ENCODE data around the gene RGS19.

Gene RGS19

DNA sequence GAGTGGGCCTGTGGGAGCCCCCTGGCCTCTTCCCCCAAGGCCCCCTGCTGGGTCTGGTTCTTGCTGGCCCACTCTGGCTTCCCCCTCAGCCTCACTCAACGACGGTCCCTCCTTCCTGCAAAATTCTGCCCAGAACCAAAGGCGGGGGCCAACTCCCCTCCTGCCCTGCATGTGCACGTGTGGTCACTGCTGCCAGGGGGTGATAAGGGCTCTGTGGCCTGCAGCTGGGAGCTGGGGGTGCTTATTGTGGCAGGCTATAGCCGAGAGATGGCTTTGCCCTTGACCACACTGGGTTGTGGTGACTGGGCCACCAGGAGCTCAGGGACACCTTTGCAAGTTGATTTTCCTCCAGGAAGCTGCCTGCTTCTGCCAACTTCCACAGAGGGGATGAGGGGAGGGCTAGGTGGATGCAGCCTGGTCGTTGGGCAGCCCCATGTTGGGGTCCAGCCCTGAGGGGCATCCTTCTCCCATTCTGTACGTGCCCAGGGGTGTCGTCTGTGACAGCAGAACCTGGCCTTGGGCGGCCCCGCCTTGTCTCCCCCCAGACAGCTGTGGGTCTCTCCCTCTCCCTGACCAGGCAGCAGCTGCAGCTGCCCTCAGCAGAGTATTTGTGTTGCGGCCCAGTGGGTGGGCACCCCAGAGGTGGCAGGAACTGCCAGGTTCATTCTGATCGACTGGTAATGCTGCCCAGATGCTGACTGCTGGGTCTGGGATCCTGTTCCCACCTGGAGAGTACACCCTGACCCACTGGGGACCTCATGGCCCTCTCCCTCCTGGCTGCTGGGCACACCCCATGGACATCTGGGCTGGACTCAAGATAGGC, 10.7 kb downstream of the RGS19 start:
- no peaks in the 10 kb centered on the region for H3K27me3 ChIP-seq (ENCODE audit: control insufficient read depth, insufficient read depth, low read length)
- peaks cover 8% of the 10 kb centered on the region for H3K4me1 ChIP-seq (ENCODE audit: control insufficient read depth, insufficient read depth, low read length)
- no peak overlapping the region for H3K4me3 ChIP-seq (ENCODE audit: low read length)
- H3K27ac ChIP-seq (ENCODE audit: low read depth, low read length): no peak overlapping the region
- H3K9ac ChIP-seq (ENCODE audit: low read length): no peak overlapping the region
- peaks cover 6% of the 10 kb centered on the region for H3K36me3 ChIP-seq (ENCODE audit: control insufficient read depth, insufficient read depth, low read length)

GRCh38 chr20:64067733-64068307, 11.5 kb downstream of the RGS19 start:
- no peaks in the 10 kb centered on the region for H3K27me3 ChIP-seq (ENCODE audit: control insufficient read depth, insufficient read depth, low read length)
- H3K9ac ChIP-seq (ENCODE audit: low read length): no peak overlapping the region
- peaks cover 8% of the 10 kb centered on the region for H3K4me1 ChIP-seq (ENCODE audit: control insufficient read depth, insufficient read depth, low read length)
- no peak overlapping the region for H3K27ac ChIP-seq (ENCODE audit: low read depth, low read length)
- no peak overlapping the region for H3K4me3 ChIP-seq (ENCODE audit: low read length)
- H3K36me3 ChIP-seq (ENCODE audit: control insufficient read depth, insufficient read depth, low read length): peaks cover 6% of the 10 kb centered on the region

DNA sequence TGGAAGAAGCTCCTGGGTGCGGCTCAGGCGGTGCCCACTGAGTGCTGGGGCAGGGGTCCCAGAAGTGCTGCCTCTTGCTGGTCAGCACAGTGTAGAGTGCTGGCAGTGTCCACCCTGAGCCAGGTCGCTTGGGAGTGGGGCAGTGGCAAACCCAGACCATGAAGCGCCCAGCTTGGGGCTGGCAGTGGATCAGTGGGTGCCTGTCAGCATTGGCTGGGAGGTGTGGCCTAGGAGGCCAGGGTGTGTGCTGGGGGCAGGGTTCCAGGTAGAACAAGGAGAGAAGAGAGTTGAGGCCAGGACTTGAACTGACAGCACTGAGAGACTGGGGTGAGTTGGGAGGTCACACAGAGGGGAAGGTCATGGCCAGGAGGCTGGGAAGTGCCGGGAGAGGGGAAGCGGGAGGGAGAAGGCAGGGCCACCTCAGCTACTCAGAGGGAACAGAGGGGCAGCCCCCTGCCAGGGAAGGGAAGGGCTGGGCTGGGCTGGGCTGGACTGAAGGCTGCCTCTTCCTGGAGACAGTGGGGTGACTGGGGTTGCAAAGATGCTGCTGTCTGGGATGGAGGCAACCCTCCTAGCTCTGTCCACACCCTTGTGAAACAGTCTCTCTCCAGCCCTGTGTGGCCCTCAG, 12.2 kb downstream of the RGS19 start:
- Histone ChIP-seq H3K27me3 (ENCODE audit: control insufficient read depth, insufficient read depth, low read length) (no peaks in the 10 kb centered on the region), H3K27ac (ENCODE audit: low read depth, low read length) (no peak overlapping the region), H3K36me3 (ENCODE audit: control insufficient read depth, insufficient read depth, low read length) (peaks cover under 1% of the 10 kb centered on the region), H3K9ac (ENCODE audit: low read length) (no peak overlapping the region), H3K4me3 (ENCODE audit: low read length) (no peak overlapping the region), H3K4me1 (ENCODE audit: control insufficient read depth, insufficient read depth, low read length) (peaks cover 12% of the 10 kb centered on the region)

DNA sequence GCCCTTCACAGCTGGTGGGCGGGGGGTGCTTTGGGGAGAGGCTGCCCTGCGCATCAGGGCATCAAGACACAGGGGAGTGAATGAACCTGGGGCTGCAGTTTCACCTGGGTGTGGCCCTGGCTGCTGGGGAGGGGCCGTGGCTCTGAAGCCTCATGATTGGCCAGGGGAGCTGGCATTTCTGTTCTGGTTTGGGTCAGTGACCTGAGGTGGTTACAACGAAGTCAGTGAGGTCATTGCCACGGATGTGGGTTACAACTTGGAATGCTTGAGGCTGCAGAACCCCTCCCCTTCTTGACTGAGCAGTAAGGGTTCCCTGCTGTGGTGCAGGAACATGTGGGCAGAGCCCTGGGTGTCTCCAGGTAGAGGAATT, 13.4 kb downstream of the RGS19 start:
- H3K27me3 ChIP-seq (ENCODE audit: control insufficient read depth, insufficient read depth, low read length): no peaks in the 10 kb centered on the region
- no peak overlapping the region for H3K9ac ChIP-seq (ENCODE audit: low read length)
- H3K4me3 ChIP-seq (ENCODE audit: low read length): no peak overlapping the region
- H3K4me1 ChIP-seq (ENCODE audit: control insufficient read depth, insufficient read depth, low read length): peaks cover 12% of the 10 kb centered on the region
- H3K27ac ChIP-seq (ENCODE audit: low read depth, low read length): no peak overlapping the region
- no peaks in the 10 kb centered on the region for H3K36me3 ChIP-seq (ENCODE audit: control insufficient read depth, insufficient read depth, low read length)

DNA sequence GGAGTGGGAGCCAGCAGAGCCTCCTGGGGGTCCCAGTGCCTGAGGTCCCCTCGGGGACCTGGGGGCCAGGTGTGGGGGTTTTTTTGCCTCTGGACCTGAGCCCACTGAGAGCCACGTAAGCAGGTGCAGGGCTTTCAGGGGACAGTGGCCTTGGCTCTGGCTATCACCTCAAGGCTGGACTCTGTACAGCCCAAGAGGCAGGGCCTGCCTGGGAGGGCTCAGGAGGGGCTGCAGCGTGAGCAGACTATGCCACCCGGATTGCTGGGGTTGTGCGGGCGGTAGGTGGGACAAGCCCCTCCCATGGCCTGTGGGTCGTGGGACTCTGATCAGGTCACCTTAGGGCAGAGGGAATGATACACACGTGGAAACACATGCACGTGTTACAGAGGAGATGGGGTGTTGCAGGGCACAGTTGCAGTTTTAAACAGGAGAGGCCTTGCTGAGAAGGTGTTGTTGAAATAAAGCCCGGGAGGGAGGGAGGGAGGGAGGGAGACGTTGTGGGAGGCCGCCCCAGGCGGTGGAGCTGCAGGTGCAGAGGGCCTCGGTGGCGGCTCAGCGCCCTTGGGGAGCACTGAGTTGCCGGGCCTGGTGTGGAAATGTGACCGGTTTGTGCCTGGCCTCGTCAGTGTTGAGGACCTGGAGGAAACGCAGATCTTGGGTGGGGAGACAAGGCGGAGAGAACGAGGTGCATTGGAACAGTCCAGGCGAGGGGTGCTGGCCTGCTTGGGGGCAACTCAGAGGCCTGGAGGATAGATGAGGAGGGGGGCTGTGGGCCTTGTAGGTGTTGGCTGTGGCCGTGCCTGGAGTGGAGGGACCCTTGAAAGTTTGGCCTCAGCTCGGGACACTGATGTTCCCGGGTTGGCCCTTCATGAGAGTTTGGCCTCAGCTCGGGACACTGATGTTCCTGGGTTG, 14.0 kb downstream of the RGS19 start:
- Histone ChIP-seq H3K4me1 (ENCODE audit: control insufficient read depth, insufficient read depth, low read length) (peaks cover 12% of the 10 kb centered on the region), H3K4me3 (ENCODE audit: low read length) (no peak overlapping the region), H3K27me3 (ENCODE audit: control insufficient read depth, insufficient read depth, low read length) (no peaks in the 10 kb centered on the region), H3K27ac (ENCODE audit: low read depth, low read length) (no peak overlapping the region), H3K36me3 (ENCODE audit: control insufficient read depth, insufficient read depth, low read length) (no peaks in the 10 kb centered on the region), H3K9ac (ENCODE audit: low read length) (no peak overlapping the region)

GRCh38 chr20:64064145-64064698, 15.1 kb downstream of the RGS19 start:
- Histone ChIP-seq H3K4me1 (ENCODE audit: control insufficient read depth, insufficient read depth, low read length) (peaks cover 12% of the 10 kb centered on the region), H3K27ac (ENCODE audit: low read depth, low read length) (no peak overlapping the region)

GRCh38 chr20:64063389-64064144, 15.8 kb downstream of the RGS19 start:
- peak overlapping the region; percentile 53 for H3K9ac ChIP-seq (ENCODE audit: low read length)
- peaks cover 12% of the 10 kb centered on the region for H3K4me1 ChIP-seq (ENCODE audit: control insufficient read depth, insufficient read depth, low read length)
- H3K4me3 ChIP-seq (ENCODE audit: low read length): peak overlapping the region; percentile 76
- H3K36me3 ChIP-seq (ENCODE audit: control insufficient read depth, insufficient read depth, low read length): no peaks in the 10 kb centered on the region
- H3K27ac ChIP-seq (ENCODE audit: low read depth, low read length): peak overlapping the region; percentile 49
- H3K27me3 ChIP-seq (ENCODE audit: control insufficient read depth, insufficient read depth, low read length): no peaks in the 10 kb centered on the region

More at GRCh38 chr20:64064145-64064698, 15.1 kb downstream of the RGS19 start:
- H3K4me3 ChIP-seq (ENCODE audit: low read length): peak overlapping the region; percentile 76
- no peak overlapping the region for H3K9ac ChIP-seq (ENCODE audit: low read length)
- H3K27me3 ChIP-seq (ENCODE audit: control insufficient read depth, insufficient read depth, low read length): no peaks in the 10 kb centered on the region
- no peaks in the 10 kb centered on the region for H3K36me3 ChIP-seq (ENCODE audit: control insufficient read depth, insufficient read depth, low read length)

DNA sequence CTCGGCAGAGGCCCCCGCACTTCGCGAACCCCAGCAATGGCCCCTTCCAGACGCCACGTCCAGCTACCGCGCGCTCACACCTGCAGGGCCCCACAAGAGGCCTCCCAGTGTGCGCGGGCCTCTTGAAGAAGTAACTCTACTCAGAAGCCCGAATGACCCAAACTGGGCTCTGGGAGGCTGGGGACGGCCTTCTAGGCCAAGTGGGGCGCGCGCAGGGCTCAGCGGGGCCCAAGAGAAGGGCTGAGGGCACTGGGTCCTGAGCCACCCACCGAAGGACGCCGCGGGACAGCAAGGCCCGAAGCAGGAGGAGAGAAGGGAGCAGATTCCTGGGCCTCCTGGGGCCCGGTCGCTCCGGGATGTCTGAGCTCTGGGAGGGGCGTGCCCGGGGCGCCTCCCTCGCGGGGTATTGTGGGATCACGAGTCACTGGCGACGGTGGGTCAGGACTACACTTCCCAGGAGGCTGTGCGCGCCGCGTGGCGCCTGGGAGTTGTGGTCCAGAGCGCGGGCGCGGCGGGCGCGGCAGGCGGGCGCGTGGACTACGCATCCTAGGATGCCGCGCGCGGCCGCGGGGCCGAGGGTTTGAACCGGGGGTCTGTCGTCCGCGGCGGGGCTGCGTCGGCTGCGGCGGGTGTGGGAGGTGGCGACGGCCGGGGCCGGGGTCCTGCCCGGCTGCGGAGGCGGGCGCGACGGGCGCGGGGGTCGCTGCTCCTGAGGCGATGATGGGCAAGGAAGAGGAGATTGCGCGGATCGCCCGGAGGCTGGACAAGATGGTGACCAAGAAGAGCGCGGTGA, 16.5 kb downstream of the RGS19 start, which contains the start of gene TCEA2:
TCEA2 (plus strand) TSS at position 603 of the 793 bp plus-strand sequence; CDS start at position 718, 115 bp downstream.
- Histone ChIP-seq H3K27me3 (ENCODE audit: control insufficient read depth, insufficient read depth, low read length) (no peaks in the 10 kb centered on the region), H3K4me1 (ENCODE audit: control insufficient read depth, insufficient read depth, low read length) (peaks cover 12% of the 10 kb centered on the region), H3K9ac (ENCODE audit: low read length) (peak within 1 kb of the TSS; percentile 53), H3K36me3 (ENCODE audit: control insufficient read depth, insufficient read depth, low read length) (no peaks in the 10 kb centered on the region), H3K27ac (ENCODE audit: low read depth, low read length) (peak within 1 kb of the TSS; percentile 91), H3K4me3 (ENCODE audit: low read length) (peak within 1 kb of the TSS; percentile 76)

DNA sequence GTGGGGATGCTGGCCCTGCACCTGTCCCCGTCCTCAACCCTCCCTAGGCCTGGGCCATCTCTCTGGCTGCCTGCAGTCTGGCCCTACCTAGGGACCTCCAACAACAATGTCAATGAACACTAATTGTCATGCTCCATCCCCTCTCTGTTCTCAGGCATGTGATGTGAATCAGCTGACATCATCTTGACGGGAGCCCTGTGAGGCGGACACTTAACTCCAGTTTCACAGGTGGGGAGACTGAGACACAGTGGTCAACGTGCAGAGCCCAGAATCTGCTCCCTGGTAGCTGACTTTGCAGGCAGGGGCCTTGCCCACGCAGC, 17.1 kb downstream of the RGS19 start:
- Histone ChIP-seq H3K27ac (ENCODE audit: low read depth, low read length) (peak overlapping the region; percentile 91), H3K9ac (ENCODE audit: low read length) (no peak overlapping the region), H3K36me3 (ENCODE audit: control insufficient read depth, insufficient read depth, low read length) (no peaks in the 10 kb centered on the region), H3K4me1 (ENCODE audit: control insufficient read depth, insufficient read depth, low read length) (peaks cover 12% of the 10 kb centered on the region), H3K27me3 (ENCODE audit: control insufficient read depth, insufficient read depth, low read length) (peaks cover 2% of the 10 kb centered on the region), H3K4me3 (ENCODE audit: low read length) (peak overlapping the region; percentile 59)

GRCh38 chr20:64058536-64058935, 20.8 kb downstream of the RGS19 start:
- Histone ChIP-seq H3K27ac (ENCODE audit: low read depth, low read length) (no peak overlapping the region), H3K36me3 (ENCODE audit: control insufficient read depth, insufficient read depth, low read length) (no peaks in the 10 kb centered on the region), H3K27me3 (ENCODE audit: control insufficient read depth, insufficient read depth, low read length) (peaks cover 6% of the 10 kb centered on the region), H3K4me3 (ENCODE audit: low read length) (no peak overlapping the region), H3K4me1 (ENCODE audit: control insufficient read depth, insufficient read depth, low read length) (peaks cover 4% of the 10 kb centered on the region), H3K9ac (ENCODE audit: low read length) (no peak overlapping the region)
